Hepatocyte (in vitro differentiated cells): ENCODE measurements around the gene SNAI3. TPM values are rescaled to one million over a fixed set of nuclear protein-coding genes. Genes with fewer than 3 reads are reported as not detected.

Source experiments
- DNase-seq: peaks from one replicate; pipeline ENCODE4 v3.0.0-alpha.2; 2016; ENCODE audit warnings: low spot score
- H2AFZ ChIP-seq: fragments of 200-600 bp; sonication (generic); 2 replicates; pipeline ENCODE4 v1.6.0; 2016; ENCODE audit warnings: antibody characterized with exemption, mild to moderate bottlenecking
- H3K27ac ChIP-seq: fragments of 200-600 bp; sonication (generic); 2 replicates; pipeline ENCODE4 v1.5.1; 2016; ENCODE audit warnings: mild to moderate bottlenecking
- H3K27me3 ChIP-seq: fragments of 200-600 bp; sonication (generic); 2 replicates; pipeline ENCODE4 v1.6.1; 2016
- H3K36me3 ChIP-seq: fragments of 200-600 bp; sonication (generic); replicated peaks from 2 replicates; pipeline ENCODE4 v1.5.1; 2016; ENCODE audit warnings: low read depth; ENCODE audit not compliant: insufficient read depth
- H3K4me1 ChIP-seq: fragments of 200-600 bp; sonication (generic); 2 replicates; pipeline ENCODE4 v1.5.1; 2016; ENCODE audit warnings: mild to moderate bottlenecking, moderate library complexity; ENCODE audit not compliant: insufficient read depth
- H3K4me2 ChIP-seq: fragments of 200-600 bp; sonication (generic); 2 replicates; pipeline ENCODE4 v1.6.0; 2016
- H3K4me3 ChIP-seq: fragments of 200-600 bp; sonication (generic); 2 replicates; pipeline ENCODE4 v1.5.1; 2016; ENCODE audit warnings: mild to moderate bottlenecking
- H3K79me2 ChIP-seq: fragments of 200-600 bp; sonication (generic); 2 replicates; pipeline ENCODE4 v1.6.0; 2017; ENCODE audit warnings: mild to moderate bottlenecking
- H3K9me2 ChIP-seq: fragments of 200-600 bp; sonication (generic); replicated peaks from 2 replicates; pipeline ENCODE4 v1.6.0; 2017; ENCODE audit warnings: mild to moderate bottlenecking; ENCODE audit not compliant: insufficient read depth
- H3K9me3 ChIP-seq: fragments of 200-600 bp; sonication (generic); 2 replicates; pipeline ENCODE4 v1.5.1; 2016; ENCODE audit warnings: low read depth, mild to moderate bottlenecking
- H4K20me1 ChIP-seq: fragments of 200-600 bp; sonication (generic); 2 replicates; pipeline ENCODE4 v1.6.0; 2016; ENCODE audit warnings: mild to moderate bottlenecking; ENCODE audit not compliant: insufficient read depth, poor library complexity, severe bottlenecking
- CTCF ChIP-seq: fragments of 200-600 bp; sonication (generic); IDR thresholded peaks from 2 replicates; pipeline ENCODE4 v1.5.1; 2016; ENCODE audit warnings: antibody characterized with exemption, mild to moderate bottlenecking; ENCODE audit not compliant: poor library complexity
- EZH2 ChIP-seq: fragments of 200-600 bp; sonication (generic); IDR thresholded peaks from 2 replicates; pipeline ENCODE4 v1.6.1; 2016; ENCODE audit warnings: antibody characterized with exemption, mild to moderate bottlenecking, borderline replicate concordance
- EZH2phosphoT487 ChIP-seq: fragments of 200-600 bp; sonication (generic); IDR thresholded peaks from one replicate; pipeline ENCODE4 v1.6.1; 2018; ENCODE audit warnings: antibody characterized with exemption, mild to moderate bottlenecking, low read depth, moderate library complexity; ENCODE audit not compliant: unreplicated experiment, severe bottlenecking
- WGBS: methylation state at CpG from one replicate; pipeline ENCODE4 v1.1.6; 2016; ENCODE audit warnings: low lambda C conversion rate; ENCODE audit errors: missing lambda C conversion rate; 5-methylcytosine and 5-hydroxymethylcytosine counted together
- polyA plus RNA-seq: library from polyadenylated mRNA; unstranded; fragments of >200 nt; fragmentation: Nextera tagmentation; extraction: Ambion mirVana; gene quantifications from 2 replicates; pipeline ENCODE4 v1.2.1, GENCODE V29; 2016
- total RNA-seq: library from RNA; depleted of rRNA; stranded (reverse); fragments of >200 nt; gene quantifications from 2 replicates; pipeline ENCODE4 v1.2.3, GENCODE V29; 2014

The SNAI3 gene
- total and polyA plus RNA-seq, 2 experiments from 2014 or later = 1.7 to 5.0 TPM

- H3K9me3 ChIP-seq = no peaks in the 10 kb centered on the region
- no peaks in the 10 kb centered on the region for H3K4me1 ChIP-seq
- WGBS = 91% methylated on average over 7 of the region's 8 CpGs
- H4K20me1 ChIP-seq = no peaks in the 10 kb centered on the region
- no peak overlapping the region for H3K4me3 ChIP-seq
- DNase-seq = no peak
- no peaks in the 10 kb centered on the region for H3K36me3 ChIP-seq
- H3K4me2 ChIP-seq = no peak overlapping the region
- no peaks in the 10 kb centered on the region for H3K79me2 ChIP-seq
- no peaks in the 10 kb centered on the region for H3K9me2 ChIP-seq
- TF ChIP-seq CTCF (no peak), EZH2phosphoT487 (no peak), EZH2 (no peak)
- no peak overlapping the region for H2AFZ ChIP-seq
- H3K27me3 ChIP-seq = no peaks in the 10 kb centered on the region
- no peak overlapping the region for H3K27ac ChIP-seq
Observed at GRCh38 chr16:88723507-88723887, 37.2 kb upstream of the SNAI3 start.

DNA sequence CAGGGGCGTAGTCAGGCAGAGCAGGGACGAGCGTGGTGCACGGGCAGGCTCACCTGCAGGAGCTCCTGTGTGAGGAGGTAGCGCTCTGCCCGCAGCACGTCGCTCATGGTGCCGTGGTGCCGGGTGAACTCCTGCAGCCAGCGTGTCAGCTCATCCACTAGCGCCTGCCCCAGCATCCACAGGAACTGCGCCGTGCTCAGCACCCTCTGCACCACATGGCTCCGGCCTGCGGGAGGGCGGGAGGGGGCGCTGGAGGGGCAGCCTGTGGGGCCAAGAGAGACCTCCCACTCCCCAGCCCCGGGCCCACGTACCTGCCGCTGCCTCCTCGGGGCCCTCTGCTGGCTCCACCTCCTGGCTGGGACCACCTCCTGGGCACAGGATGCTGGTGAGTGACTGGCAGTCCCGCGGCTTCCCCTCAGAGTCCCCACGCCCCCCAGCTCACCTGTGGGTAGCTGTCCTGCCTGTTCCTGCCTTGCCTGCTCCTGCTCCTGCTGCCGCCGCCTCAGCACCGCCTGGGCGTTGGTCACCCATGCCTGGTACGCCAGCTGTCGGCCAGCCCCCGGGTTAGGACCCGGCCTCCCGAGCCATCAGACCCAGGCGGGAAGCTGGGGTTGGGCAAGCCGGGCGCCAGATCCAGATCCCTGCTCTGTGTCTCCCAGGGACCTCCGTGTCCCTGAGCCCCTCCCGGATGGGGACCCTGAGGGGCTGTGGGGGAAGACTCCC, 36.6 kb upstream of the SNAI3 start:
- TF ChIP-seq EZH2 (no peak), EZH2phosphoT487 (no peak), CTCF (no peak)
- H3K27me3 ChIP-seq = no peaks in the 10 kb centered on the region
- H3K79me2 ChIP-seq = no peaks in the 10 kb centered on the region
- no peak overlapping the region for H3K4me2 ChIP-seq
- no peak overlapping the region for H3K4me3 ChIP-seq
- no peak for DNase-seq
- H2AFZ ChIP-seq = no peak overlapping the region
- no peaks in the 10 kb centered on the region for H3K9me2 ChIP-seq
- 96% methylated on average over 33 of the region's 39 CpGs for WGBS
- H3K36me3 ChIP-seq = no peaks in the 10 kb centered on the region
- H3K27ac ChIP-seq = no peak overlapping the region
- no peaks in the 10 kb centered on the region for H4K20me1 ChIP-seq
- no peaks in the 10 kb centered on the region for H3K9me3 ChIP-seq
- no peaks in the 10 kb centered on the region for H3K4me1 ChIP-seq

GRCh38 chr16:88721815-88722755, 35.8 kb upstream of the SNAI3 start:
- TF ChIP-seq EZH2 = no peak
- no peak for TF ChIP-seq EZH2phosphoT487
- TF ChIP-seq CTCF = no peak
- no peaks in the 10 kb centered on the region for H3K9me3 ChIP-seq
- H3K9me2 ChIP-seq = no peaks in the 10 kb centered on the region
- WGBS = 98% methylated on average over 53 of the region's 61 CpGs
- H2AFZ ChIP-seq = no peak overlapping the region
- H3K4me1 ChIP-seq = no peaks in the 10 kb centered on the region
- H3K27ac ChIP-seq = no peak overlapping the region
- no peaks in the 10 kb centered on the region for H4K20me1 ChIP-seq
- no peak overlapping the region for H3K4me2 ChIP-seq
- H3K79me2 ChIP-seq = no peaks in the 10 kb centered on the region
- no peaks in the 10 kb centered on the region for H3K36me3 ChIP-seq
- H3K27me3 ChIP-seq = no peaks in the 10 kb centered on the region
- DNase-seq = no peak
- H3K4me3 ChIP-seq = no peak overlapping the region
